ENCODE results near the gene EIF2B4. TPM values are rescaled to one million over a fixed set of nuclear protein-coding genes. Genes with fewer than 3 reads are reported as not detected.

Gene EIF2B4
- total RNA-seq (10 to 100 TPM; 35.6 to 50.3 (median 40.5) TPM), total RNA-seq (21.4 to 63.1 (median 36.7) reads per million in 29 experiments)
- total RNA-seq (2013): 23.5 TPM

DNA sequence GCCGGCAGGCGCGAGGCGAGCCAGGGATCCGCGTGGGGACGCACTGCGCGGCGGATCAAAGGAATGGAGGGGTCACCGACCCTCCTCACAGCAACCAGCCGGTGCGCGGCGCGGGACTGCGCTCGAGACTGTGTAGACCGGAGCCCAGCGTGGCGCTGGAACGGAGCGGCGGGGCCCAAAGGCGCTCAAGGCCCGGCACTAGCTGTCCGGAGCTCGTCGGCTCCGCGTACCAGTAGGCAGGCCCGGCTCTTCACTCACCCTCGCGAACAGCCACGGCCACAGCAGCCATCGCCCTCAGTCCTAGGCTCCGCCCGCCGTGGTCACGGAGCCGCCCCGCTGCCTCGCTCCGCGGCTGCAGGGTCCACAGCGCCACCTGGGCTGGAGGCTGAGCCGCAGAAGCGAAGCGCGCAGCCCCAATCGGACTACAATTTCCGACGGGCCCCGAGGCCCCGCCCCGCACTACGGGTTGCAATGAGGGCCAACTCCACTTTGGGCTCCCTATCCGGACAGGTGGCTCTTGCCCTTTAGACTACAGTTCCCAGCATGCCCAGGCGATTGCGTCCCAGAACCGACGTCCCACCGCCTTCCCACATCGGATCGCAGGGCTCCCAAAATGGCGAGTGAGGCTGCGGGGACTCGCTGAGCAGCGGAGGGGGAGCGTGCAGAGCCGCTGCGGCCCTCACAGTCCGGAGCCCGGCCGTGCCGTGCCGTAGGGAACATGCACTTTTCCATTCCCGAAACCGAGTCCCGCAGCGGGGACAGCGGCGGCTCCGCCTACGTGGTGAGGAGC, at the start of gene EIF2B4, which contains the start of gene SNX17:
Gene EIF2B4 (minus strand): TSS at position 313 of the 790 bp plus-strand sequence. CDS start 24 bp downstream, at position 289.
Gene SNX17 (plus strand): TSS at position 591 of the 790 bp plus-strand sequence. CDS start 128 bp downstream, at position 719.
- peaks cover 20 to 41% of the 10 kb centered on the region in 2 experiments for H3K4me1 ChIP-seq (ENCODE audit: control insufficient read depth in 1 of 2, extremely low read depth in 1 of 2, insufficient read depth in 2 of 2, low read length in 2 of 2)
- Mint-ChIP-seq H3K4me3 (peak within 1 kb of the TSS; percentile 90 to 97 (median 94)), H3K9me3 (no peaks in the 10 kb centered on the region), H3K4me1 (peaks cover 46 to 55% (median 48%) of the 10 kb centered on the region in 3 donors), H3K27ac (peak within 1 kb of the TSS; percentile 95 to 99), H3K27me3 (no peaks in the 10 kb centered on the region), H3K36me3 (peaks cover 51% of the 10 kb centered on the region)
- no peaks in the 10 kb centered on the region for H3K27me3 ChIP-seq (replicated peaks in 1 of 2; ENCODE audit: control insufficient read depth in 2 of 2, extremely low read depth in 1 of 2, insufficient read depth in 2 of 2, low read length in 1 of 2)
- under 1% methylated on average over 85 of the region's 85 CpGs for WGBS (ENCODE audit: insufficient coverage)
- DNase-seq: peak; percentile 98 to 100 (median 99)
- CTCF ChIA-PET: interaction anchor here (0.6 to 1.4 kb wide), 5 partner anchors 10 to 67 kb away, joined by 3 to 5 read pairs (median 3); partner anchors contain the start of gene ZNF513 (in 1 of the 2)
- peak within 1 kb of the TSS; percentile 93 to 94 for H3K4me3 ChIP-seq (ENCODE audit: control insufficient read depth in 1 of 2, extremely low read depth in 1 of 2, low read length in 1 of 2)
- no peaks in the 10 kb centered on the region for H3K9me3 ChIP-seq
- peak within 1 kb of the TSS; percentile 76 for H3K27ac ChIP-seq (ENCODE audit: low read length)
- ATAC-seq (replicated peaks in 1 of 4): peak; percentile 92 to 94 (median 94)
- peaks cover 4 to 65% of the 10 kb centered on the region in 2 donors for H3K36me3 ChIP-seq (ENCODE audit: control insufficient read depth in 2 of 2, extremely low read depth in 1 of 2, insufficient read depth in 1 of 2, low read length in 1 of 2)
- POLR2A ChIA-PET: interaction anchor here (0.5 to 0.9 kb wide), 4 partner anchors 19 to 225 kb away, joined by 3 to 6 read pairs (median 4); no protein-coding TSS in a partner anchor

- no peaks in the 10 kb centered on the region for H3K27me3 Mint-ChIP-seq
- H3K36me3 ChIP-seq (ENCODE audit: control insufficient read depth in 2 of 2, extremely low read depth in 1 of 2, insufficient read depth in 1 of 2, low read length in 1 of 2): no peaks in the 10 kb centered on the region
- peaks cover 0 to 2% (median 0%) of the 10 kb centered on the region in 3 donors for H3K4me1 Mint-ChIP-seq
- no peaks in the 10 kb centered on the region for H3K4me1 ChIP-seq (ENCODE audit: control insufficient read depth in 1 of 2, extremely low read depth in 1 of 2, insufficient read depth in 2 of 2, low read length in 2 of 2)
- no peaks in the 10 kb centered on the region for H3K36me3 Mint-ChIP-seq
- no peak for ATAC-seq (replicated peaks in 1 of 4)
- H3K9me3 ChIP-seq: no peaks in the 10 kb centered on the region
- no peaks in the 10 kb centered on the region for H3K27me3 ChIP-seq (replicated peaks in 1 of 2; ENCODE audit: control insufficient read depth in 2 of 2, extremely low read depth in 1 of 2, insufficient read depth in 2 of 2, low read length in 1 of 2)
- H3K4me3 ChIP-seq (ENCODE audit: control insufficient read depth in 1 of 2, extremely low read depth in 1 of 2, low read length in 1 of 2): no peak overlapping the region
- WGBS (ENCODE audit: insufficient coverage): 82% methylated on average over 3 of the region's 6 CpGs
- H3K27ac Mint-ChIP-seq: no peak overlapping the region
- H3K4me3 Mint-ChIP-seq: no peak overlapping the region
- ChIA-PET CTCF (no interaction called here), POLR2A (no interaction called here)
- no peak for DNase-seq
- peaks cover 0 to 3% (median 0%) of the 10 kb centered on the region in 3 donors for H3K9me3 Mint-ChIP-seq
- H3K27ac ChIP-seq (ENCODE audit: low read length): no peak overlapping the region
These were observed 46.0 kb upstream of the EIF2B4 start for GRCh38 chr2:27416151-27416550.

- H3K9me3 Mint-ChIP-seq: peaks cover 0 to 3% (median 0%) of the 10 kb centered on the region in 3 donors
- no peaks in the 10 kb centered on the region for H3K36me3 Mint-ChIP-seq
- H3K27ac ChIP-seq (ENCODE audit: low read length): no peak overlapping the region
- H3K4me1 ChIP-seq (ENCODE audit: control insufficient read depth in 1 of 2, extremely low read depth in 1 of 2, insufficient read depth in 2 of 2, low read length in 2 of 2): peaks cover 15 to 21% of the 10 kb centered on the region in 2 experiments
- DNase-seq: no peak
- ATAC-seq (replicated peaks in 1 of 4): no peak
- ChIA-PET POLR2A (no interaction called here), CTCF (interaction anchor here in 1 of 2 donors (0.6 kb wide), 1 partner anchor 20 kb away, joined by 5 read pairs; no protein-coding TSS in a partner anchor)
- no peaks in the 10 kb centered on the region for H3K27me3 ChIP-seq (replicated peaks in 1 of 2; ENCODE audit: control insufficient read depth in 2 of 2, extremely low read depth in 1 of 2, insufficient read depth in 2 of 2, low read length in 1 of 2)
- H3K27ac Mint-ChIP-seq: no peak overlapping the region
- H3K4me1 Mint-ChIP-seq: peaks cover 18 to 19% (median 19%) of the 10 kb centered on the region in 3 donors
- no peaks in the 10 kb centered on the region for H3K27me3 Mint-ChIP-seq
- no peak overlapping the region for H3K4me3 ChIP-seq (ENCODE audit: control insufficient read depth in 1 of 2, extremely low read depth in 1 of 2, low read length in 1 of 2)
- no peak overlapping the region for H3K4me3 Mint-ChIP-seq
- no CpG with 5 or more reads among the region's 9 CpGs for WGBS (ENCODE audit: insufficient coverage)
- H3K9me3 ChIP-seq: no peaks in the 10 kb centered on the region
- H3K36me3 ChIP-seq (ENCODE audit: control insufficient read depth in 2 of 2, extremely low read depth in 1 of 2, insufficient read depth in 1 of 2, low read length in 1 of 2): no peaks in the 10 kb centered on the region
These were observed 42.4 kb upstream of the EIF2B4 start for GRCh38 chr2:27412419-27413152.

GRCh38 chr2:27409321-27410073, 39.4 kb upstream of the EIF2B4 start, which contains the start of gene PPM1G:
TSS of gene PPM1G (minus strand) at chr2:27409591. CDS start at chr2:27409422, 169 bp downstream.
- Histone ChIP-seq H3K27me3 (replicated peaks in 1 of 2; ENCODE audit: control insufficient read depth in 2 of 2, extremely low read depth in 1 of 2, insufficient read depth in 2 of 2, low read length in 1 of 2) (no peaks in the 10 kb centered on the region), H3K27ac (ENCODE audit: low read length) (peak within 1 kb of the TSS; percentile 76), H3K4me1 (ENCODE audit: control insufficient read depth in 1 of 2, extremely low read depth in 1 of 2, insufficient read depth in 2 of 2, low read length in 2 of 2) (peaks cover 21 to 30% of the 10 kb centered on the region in 2 experiments), H3K4me3 (ENCODE audit: control insufficient read depth in 1 of 2, extremely low read depth in 1 of 2, low read length in 1 of 2) (peak within 1 kb of the TSS; percentile 90 to 99), H3K36me3 (ENCODE audit: control insufficient read depth in 2 of 2, extremely low read depth in 1 of 2, insufficient read depth in 1 of 2, low read length in 1 of 2) (no peaks in the 10 kb centered on the region), H3K9me3 (no peaks in the 10 kb centered on the region)
- Mint-ChIP-seq H3K27me3 (no peaks in the 10 kb centered on the region), H3K4me3 (peak within 1 kb of the TSS; percentile 84 to 89 (median 85)), H3K9me3 (peaks cover 0 to 3% (median 0%) of the 10 kb centered on the region in 3 donors), H3K4me1 (peaks cover 37 to 39% (median 38%) of the 10 kb centered on the region in 3 donors), H3K27ac (peak within 1 kb of the TSS; percentile 90 to 97), H3K36me3 (peaks cover 6% of the 10 kb centered on the region)
- ATAC-seq (replicated peaks in 1 of 4) (peak; percentile 98 to 99 (median 98)), DNase-seq (peak; percentile 89 to 98 (median 94))
- ChIA-PET POLR2A (interaction anchor here (0.6 to 1.1 kb wide), 6 partner anchors 9 to 29 kb away, joined by 3 to 9 read pairs (median 3); partner anchors contain the start of gene NRBP1 (in 1 of the 2)), CTCF (interaction anchor here in 1 of 2 donors (0.8 to 1.5 kb wide), 6 partner anchors 18 to 53 kb away, joined by 3 to 6 read pairs (median 4); partner anchors contain the start of genes GTF3C2 and ZNF513)
- WGBS (ENCODE audit: insufficient coverage): under 1% methylated on average over 77 of the region's 82 CpGs

DNA sequence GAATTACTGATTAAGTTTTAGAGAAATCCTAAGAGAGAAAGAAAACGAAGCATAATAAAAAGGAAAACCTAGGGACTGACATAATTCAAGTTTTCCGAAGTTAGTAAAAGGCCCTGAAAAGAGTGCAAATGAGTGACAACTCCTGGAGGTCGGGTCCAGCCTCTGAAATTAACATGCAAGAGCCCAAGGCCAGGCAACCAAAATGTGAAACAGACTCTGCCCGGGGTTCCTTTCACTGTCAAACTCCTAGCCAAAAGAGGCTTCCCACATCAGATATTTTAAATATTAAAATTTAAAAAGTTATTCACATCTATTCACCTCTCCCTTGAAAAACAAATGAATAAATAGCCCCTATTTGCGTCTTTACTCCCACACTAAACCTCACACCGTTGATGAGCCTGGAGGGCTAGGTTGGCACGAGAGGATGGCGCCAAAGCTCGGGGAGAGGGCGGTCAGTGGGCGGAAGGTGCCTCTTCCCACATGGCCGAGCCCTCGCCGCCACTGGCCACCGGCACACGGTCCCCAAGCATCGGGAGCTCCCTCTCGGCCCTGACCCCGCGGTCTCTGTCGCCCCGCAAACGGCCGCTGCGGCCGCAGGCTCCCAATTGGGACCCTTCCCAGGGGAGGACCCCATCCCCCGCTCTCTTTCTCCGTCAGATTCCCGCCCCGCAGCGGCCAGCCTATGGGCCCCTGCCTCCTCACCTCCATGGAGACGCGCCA, 38.6 kb upstream of the EIF2B4 start:
- H3K36me3 ChIP-seq (ENCODE audit: control insufficient read depth in 2 of 2, extremely low read depth in 1 of 2, insufficient read depth in 1 of 2, low read length in 1 of 2): no peaks in the 10 kb centered on the region
- peak overlapping the region; percentile 90 to 99 for H3K4me3 ChIP-seq (ENCODE audit: control insufficient read depth in 1 of 2, extremely low read depth in 1 of 2, low read length in 1 of 2)
- CTCF ChIA-PET: interaction anchor here in 1 of 2 donors (1.0 to 1.5 kb wide), 2 partner anchors 21 to 52 kb away, joined by 3 to 6 read pairs; partner anchors contain the start of gene GTF3C2
- ATAC-seq (replicated peaks in 1 of 4): peak in 3 of 4 experiments; percentile 3 to 8 (median 4)
- Mint-ChIP-seq H3K27me3 (no peaks in the 10 kb centered on the region), H3K36me3 (peaks cover 7% of the 10 kb centered on the region), H3K9me3 (peaks cover 0 to 3% (median 0%) of the 10 kb centered on the region in 3 donors), H3K4me3 (peak overlapping the region; percentile 84 to 89 (median 85)), H3K27ac (peak overlapping the region; percentile 52 to 74), H3K4me1 (peaks cover 38 to 43% (median 42%) of the 10 kb centered on the region in 3 donors)
- H3K4me1 ChIP-seq (ENCODE audit: control insufficient read depth in 1 of 2, extremely low read depth in 1 of 2, insufficient read depth in 2 of 2, low read length in 2 of 2): peaks cover 21 to 30% of the 10 kb centered on the region in 2 experiments
- H3K9me3 ChIP-seq: no peaks in the 10 kb centered on the region
- DNase-seq: peak in 2 of 35 experiments; percentile 1 to 24
- POLR2A ChIA-PET: no interaction called here
- peak overlapping the region; percentile 47 for H3K27ac ChIP-seq (ENCODE audit: low read length)
- H3K27me3 ChIP-seq (replicated peaks in 1 of 2; ENCODE audit: control insufficient read depth in 2 of 2, extremely low read depth in 1 of 2, insufficient read depth in 2 of 2, low read length in 1 of 2): no peaks in the 10 kb centered on the region
- 1% methylated on average over 31 of the region's 33 CpGs for WGBS (ENCODE audit: insufficient coverage)

Data from T-cell (primary cell).